GM18907 (cell line): ENCODE data around the gene EEIG1.
A peak's percentile ranks its signal among the peaks of the same experiment; 100 is the strongest.
"Not testable (repeated sequence)": the region's sequence is repeated elsewhere in the genome, so short reads cannot be mapped to it uniquely, and the experiment has no call there.

ENCODE experiments used
- ATAC-seq: cut with Tn5 transposase; IDR thresholded peaks from one replicate; pipeline ENCODE4 v1.9.1; 2021; ENCODE audit warnings: mild to moderate bottlenecking, moderate library complexity; ENCODE audit not compliant: unreplicated experiment

The EEIG1 gene

DNA sequence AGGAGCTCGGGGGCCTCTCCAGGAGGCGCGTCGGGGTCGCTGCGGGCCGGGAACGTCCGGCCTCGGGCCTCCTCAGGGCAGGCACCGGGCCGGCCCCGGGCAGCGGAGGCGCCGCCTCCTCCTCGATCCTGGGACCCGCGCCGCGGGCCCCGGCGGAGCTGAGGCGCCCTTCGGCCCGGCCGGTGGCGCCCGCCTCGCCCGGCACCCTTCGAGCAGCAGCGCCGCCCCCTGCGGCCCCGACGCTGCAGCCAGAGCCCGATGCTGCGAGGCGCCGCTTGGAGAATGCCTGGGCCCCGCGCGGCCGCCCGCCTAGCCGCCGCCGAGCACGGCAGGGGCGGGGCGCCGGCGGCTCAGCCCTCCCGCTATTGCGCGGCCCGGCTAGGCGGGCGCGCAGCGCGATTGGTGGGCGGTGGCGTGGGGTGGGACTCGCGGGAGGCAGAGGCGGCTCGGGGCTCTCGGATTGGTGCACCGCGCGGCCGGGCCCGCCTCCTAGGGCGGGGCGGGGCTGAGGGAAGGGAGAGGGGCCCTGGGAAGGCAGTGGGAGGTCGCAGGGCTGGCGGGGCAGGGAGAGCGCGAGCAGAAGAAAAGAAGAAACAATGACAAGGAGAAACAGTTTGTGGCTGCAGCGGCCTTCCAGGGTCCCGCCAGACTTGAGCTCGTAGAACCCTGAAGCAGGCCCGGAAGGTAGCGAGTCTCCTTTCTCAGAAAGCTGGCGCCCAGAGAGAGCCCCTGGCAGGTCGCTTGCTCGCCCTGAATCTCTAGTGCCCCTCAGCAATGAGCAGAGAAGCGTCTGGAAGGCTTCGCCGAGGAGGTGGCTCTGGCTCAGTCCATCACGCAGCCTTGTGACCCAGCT lies at the start of gene EEIG1:
TSS of gene EEIG1 (minus strand) at position 284 of the 853 bp plus-strand sequence. CDS start 852 bp downstream, outside the sequence.
- ATAC-seq, result peak; percentile 77

DNA sequence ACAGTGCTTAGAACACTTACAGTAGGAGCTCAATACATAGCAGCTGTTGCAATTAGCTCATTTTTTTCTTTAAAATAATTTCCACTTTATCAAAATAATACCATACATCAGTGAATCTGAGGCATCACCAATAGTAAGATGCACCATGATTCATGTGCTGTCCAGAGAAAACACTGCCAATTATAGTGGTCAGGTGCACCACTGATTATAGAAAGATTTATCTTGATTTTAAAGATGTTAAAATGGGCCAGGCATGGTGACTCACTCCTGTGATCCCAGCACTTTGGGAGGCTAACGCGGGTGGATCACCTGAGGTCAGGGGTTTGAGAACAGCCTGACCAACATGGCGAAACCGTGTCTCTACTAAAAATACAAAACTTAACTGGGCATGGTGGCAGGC lies 46.9 kb upstream of the EEIG1 start:
- ATAC-seq, result no peak

DNA sequence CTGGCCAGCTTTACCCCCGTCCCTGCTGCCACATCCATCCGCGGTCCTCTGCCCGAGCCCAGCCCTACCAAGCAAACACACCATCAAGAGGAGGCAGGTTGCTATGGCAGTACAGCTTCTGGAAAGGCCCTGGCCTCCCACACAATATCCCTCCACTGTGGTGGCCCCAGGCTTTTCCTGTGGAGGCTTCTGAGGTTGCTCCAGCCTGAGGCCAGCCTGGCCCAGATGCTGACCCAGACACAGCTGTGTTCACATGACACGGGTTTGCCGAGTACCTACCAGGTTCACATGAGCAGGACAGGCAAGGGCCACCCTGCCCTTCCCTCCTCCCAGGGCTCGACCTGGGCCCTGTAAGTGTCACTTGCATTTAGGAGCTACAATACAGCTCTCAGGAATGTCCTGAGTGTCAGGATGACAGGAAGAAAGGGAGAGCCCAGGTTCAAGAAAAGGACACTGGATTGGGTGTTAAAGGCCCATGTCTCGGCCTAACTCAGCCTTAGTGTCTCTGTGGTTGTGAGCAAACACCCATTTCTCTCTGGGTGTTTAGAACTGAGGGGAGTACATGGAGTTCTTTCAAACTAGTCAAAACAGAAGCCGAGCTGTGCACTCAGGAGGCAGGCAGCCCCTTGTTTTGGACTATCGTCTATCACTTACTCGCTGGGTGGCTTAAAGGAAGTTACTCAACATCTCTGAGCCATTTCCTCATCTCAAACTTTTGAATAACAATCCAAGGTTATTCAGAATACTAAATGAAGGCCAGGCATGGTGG lies 46.2 kb upstream of the EEIG1 start:
- ATAC-seq, result no peak

DNA sequence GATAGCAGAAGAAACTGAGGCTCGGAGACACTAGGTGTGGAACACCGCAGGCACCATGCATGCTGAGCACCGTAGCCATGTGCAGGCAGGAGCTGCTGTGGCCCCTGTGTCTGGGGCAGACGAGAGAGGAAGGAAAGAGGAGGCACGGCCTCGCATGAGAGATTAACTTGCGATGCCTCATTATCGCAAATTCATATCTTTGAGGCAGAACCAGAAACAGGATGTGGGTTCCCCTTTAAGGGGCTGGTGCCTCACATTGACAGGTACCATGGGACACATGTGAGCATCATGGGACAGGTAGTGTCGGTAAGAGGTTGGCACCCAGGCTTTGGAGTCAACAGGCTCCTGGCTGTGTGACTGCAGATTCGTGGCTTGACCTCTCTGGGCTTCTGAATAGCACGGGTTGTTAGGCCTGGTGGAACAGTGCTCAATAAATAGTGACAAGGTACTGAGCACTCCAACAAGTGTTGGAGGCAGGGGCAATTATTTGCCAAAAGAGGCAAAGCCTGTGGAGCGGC lies 45.5 kb upstream of the EEIG1 start:
- peak; percentile 41 for ATAC-seq

DNA sequence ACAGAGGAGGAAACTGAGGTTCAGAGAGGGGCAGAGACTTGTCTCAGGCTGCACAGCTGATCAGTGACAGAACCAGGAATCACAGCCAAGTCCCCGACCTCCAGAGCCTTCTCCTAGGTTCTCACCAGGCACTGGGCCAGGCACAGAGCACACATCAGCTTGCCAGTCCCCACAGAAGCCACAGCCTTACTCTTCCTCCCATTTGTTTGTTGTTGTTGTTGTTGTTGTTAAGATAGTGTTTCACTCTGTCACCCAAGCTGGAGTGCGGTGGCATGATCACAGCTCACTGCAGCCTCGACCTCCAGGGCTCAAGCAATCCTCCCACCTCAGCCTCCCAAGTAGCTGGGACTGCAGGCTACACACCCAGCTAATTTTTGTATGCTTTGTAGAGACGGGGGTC lies 44.9 kb upstream of the EEIG1 start:
- ATAC-seq, result no peak

DNA sequence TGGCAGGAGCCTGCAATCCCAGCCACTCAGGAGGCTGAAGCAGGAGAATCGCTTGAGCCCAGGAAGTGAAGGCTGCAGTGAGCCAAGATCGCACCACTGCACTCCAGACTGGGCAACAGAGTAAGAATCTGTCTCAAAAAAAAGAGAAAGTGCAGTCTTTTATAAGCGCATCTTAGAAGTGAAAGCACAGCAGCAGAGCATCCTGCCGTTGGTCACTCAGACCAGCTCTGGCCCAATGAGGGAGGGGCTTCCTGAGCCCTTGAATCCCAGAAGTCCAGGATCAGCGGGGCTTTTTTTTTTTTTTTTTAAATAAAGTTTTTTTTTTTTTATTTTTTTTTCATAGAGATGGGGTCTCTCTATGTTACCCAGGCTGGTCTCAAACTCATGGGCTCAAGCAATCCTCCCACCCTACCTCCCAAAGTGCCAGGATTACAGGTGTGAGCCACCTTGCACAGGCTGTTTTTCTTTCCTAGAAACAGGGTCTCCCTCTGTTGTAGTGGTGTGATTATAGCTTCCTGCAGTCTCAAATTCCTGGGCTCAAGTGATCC lies 44.0 kb upstream of the EEIG1 start:
- no peak for ATAC-seq

DNA sequence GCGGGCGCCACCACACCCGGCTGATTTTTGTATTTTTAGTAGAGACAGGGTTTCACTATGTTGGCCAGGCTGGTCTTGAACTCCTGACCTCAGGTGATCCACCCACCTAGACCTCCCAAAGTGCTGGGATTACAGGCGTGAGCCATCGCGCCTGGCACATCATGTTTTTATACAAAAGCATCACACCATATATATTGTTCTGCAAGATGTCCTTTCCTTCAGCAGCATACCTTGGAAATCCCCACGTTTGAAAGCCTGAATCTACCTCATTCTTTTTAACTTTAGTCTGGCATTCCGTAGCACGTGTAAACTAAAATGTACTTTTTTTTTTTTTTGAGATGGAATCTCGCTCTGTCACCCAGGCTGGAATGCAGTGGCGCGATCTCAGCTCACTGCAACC lies 42.9 kb upstream of the EEIG1 start:
- ATAC-seq, result not testable (repeated sequence)

DNA sequence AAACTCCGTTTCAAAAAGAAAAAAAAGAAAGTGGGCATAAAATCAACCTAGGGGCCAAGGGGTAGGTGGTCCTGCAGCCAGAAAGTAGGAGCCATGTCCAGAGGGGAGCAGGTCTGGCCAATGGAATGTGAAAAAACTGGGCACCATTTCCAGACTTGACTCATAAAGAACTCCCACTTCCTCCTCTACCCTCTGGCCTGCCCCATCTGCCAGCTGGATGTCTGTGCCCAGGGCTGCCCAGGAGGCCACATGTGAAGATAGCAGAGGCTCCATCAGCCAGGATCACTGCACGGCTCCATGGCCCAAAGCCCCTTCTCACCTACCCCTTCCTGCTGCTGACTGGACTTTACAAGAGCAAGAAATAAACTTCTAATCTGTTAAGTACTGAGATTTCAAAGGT lies 42.1 kb upstream of the EEIG1 start:
- no peak for ATAC-seq

DNA sequence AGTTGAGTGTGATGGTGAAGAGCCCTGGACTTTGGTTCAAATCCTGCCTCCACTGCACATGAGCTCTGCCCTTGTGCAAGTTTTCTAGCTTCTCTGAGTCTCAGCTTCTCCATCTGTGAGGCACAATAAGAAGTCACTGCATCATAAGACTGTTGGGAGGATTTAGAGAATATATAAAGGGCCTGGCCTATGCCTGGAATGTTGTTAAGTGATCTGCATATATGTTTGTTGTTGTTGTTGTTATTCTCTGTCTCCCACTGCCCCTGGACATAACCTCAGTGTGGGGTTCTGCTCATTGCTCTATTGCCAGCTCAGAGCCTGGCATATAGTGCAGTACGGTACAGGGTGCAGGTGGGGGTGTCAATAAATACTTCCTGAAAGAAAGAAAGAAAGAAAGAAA lies 40.3 kb upstream of the EEIG1 start:
- ATAC-seq, result no peak

DNA sequence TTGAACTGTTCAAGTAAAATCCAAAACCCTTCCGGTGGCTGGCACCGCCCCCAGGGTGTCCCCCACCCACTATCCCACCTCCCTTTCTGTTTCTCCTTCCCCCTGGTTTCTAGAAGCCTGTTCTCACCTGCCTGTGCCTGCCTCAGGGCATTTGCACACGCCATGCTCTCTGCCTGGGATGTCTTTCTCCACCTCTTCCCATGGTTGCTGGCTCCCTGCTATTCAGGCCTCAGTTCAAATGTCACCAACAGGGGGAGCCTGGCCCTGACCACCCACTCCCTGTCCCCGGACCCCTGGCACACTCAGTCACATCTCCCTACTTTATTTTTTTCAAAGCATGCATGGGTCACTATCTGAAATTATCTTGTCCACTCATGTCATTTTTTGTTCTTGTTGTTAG lies 39.9 kb upstream of the EEIG1 start:
- ATAC-seq, result no peak

DNA sequence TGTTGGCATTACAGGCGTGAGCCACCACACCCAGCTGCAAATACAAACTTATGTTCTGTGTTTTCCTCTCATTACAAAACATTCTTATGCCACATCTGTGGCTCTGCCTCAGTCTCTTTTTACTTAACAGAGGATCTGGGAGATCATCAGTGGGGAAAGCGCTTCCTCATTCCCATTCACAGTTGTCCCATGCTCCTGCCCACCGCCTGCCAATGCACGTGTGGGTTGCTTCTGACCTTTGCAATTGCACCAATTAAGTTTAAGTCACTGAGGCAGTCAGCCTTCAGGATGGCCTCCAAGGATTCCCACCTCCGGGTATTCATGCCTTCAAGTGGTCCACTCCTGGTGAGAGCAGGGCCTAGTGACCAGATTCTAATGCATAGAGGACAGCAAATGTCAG lies 34.9 kb upstream of the EEIG1 start:
- no peak for ATAC-seq

DNA sequence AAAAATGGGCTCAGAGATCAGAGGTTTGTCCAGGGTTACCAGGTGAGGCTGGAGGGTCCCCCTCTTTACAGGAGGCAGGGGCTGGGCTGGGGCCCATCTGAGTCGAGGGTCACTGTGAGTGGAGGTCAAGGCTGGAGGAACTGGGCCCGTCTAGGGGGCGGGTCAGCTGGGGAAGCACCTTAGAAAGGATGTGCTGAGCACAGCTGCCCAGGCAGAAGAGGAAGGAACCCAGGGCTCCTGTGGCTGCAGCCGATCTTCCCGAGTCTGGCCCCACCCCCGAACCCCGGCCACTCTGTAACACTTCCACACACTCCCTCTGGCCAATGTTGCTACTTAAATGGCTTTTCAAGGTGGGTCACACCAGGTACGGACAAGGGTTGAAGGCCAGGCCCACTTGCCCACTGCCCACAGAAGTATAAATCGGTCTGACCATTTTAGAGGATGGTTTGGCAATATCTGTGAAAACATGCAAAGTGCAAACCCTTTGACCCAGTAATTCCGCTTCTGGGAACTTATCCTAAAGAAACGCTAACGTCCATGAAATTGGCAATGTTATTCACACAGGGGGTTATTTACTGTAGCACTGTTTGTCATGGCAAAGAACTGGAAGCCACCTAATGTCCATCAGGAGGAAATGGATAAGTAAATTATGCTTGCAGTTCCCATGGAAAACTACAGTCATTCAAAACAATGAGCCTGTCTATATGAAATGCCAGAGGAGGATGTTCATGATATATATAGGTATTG lies 30.5 kb upstream of the EEIG1 start:
- no peak for ATAC-seq

DNA sequence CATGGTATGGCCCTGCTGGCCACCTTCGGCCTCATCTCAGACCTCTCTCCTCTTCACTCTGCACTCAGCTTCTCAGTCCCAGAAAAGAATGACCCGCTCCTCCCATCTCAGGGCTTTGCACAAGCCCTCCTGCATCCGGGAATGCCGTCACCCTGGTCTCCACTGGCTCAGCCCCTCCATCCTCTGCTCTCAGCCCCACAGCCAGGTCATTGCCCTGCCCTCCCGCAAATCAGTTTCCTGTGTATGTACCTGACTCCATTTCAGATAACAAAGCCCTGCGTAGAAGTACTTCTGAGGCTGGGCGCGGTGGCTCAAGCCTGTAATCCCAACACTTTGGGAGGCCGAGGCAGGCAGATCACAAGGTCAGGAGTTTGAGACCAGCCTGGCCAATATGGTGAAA lies 28.9 kb upstream of the EEIG1 start:
- ATAC-seq, result no peak

DNA sequence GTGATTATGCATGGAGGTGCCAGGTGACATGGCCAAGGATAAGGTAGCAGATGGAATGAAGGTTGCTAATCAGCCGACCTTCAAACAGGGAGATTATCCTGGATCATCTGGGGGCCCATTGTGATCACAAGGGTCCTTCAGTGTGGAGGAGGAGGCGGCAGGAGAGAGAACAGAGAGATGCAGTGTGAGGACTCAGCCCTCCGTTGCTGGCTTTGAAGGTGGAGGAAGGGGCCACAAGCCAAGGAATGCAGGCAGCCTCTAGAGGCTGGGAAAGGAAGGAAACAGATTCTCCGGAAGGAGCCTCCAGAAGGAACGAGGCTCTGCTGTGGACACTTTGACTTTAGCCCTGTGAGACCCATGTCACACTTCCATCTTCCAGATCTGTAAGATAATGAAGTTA lies 27.4 kb upstream of the EEIG1 start:
- no peak for ATAC-seq

DNA sequence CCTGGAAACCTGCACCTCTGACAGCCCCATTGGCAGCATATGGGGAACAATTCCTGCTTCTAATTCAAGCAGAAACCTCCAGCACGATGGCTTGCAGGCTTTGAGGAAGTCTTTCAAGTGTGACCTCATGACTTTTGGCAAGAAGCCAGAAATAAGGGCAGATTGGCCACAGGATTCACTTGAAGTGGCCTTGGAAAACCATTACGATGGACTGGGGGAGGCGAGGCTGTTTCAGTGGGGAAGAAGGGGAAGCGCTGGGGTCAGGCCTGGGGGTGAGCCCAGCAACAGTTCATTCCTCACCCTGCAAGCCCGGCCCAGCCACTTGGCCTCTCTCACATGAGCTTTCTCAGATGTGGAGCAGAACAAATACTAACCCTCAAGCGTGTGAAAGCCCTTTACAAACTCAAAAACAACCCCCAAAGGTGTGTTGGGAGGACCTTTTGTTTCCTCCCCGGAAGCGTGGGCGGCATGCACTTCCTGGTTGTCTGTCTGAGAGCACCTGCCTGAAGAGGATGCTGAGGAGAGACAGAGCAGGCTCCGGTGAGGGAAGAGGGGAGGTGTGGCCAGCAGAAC lies 26.9 kb upstream of the EEIG1 start:
- ATAC-seq, result peak; percentile 47

DNA sequence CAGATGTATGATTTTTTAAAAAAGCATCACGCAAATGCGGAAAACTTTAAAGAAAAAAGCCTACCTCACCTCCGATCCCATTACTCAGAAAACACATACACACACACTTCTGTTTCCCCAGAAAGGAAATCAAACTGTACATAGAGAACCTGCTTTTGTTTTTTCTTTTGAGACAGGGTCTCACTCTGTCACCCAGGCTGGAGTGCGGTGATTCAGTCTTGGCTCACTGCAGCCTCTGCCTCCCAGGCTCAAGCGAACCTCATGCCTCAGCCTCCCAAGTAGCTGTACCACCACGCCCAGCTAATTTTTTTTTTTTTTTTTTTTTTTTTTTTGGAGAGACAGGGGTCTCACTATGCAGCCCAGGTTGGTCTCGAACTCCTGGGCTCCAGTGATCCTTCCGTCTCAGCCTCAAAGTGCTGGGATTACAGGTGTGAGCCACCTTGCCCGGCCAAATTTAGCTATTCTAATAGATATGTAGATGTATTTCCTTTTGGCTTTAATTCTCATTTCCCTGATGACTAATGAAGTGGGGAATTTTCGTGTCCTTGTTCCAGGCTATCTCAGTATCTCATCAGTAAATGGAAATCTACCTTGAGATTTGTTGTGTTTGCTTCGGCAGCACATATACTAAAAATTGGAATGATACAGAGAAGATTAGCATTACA lies 25.7 kb upstream of the EEIG1 start:
- ATAC-seq, result no peak

DNA sequence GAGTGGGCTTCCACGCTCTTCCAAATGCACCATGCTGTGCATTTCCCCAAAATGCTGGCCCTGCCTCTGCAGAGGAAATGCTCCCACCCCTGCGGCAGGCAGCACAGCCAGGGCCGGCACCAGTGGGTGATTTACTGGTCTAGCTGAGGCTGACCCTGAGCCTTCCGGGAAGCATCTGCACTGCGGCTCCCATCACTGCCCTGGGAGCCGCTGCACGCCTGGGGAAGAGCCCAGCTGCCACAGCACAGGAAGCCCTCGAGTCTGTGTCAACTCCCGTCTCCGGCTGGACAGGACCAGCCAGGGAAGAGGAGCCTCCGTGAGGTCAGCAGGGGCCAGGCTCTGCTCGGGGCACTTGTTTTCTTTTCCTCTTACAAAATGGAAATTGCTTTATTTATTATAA lies 25.1 kb upstream of the EEIG1 start:
- no peak for ATAC-seq

DNA sequence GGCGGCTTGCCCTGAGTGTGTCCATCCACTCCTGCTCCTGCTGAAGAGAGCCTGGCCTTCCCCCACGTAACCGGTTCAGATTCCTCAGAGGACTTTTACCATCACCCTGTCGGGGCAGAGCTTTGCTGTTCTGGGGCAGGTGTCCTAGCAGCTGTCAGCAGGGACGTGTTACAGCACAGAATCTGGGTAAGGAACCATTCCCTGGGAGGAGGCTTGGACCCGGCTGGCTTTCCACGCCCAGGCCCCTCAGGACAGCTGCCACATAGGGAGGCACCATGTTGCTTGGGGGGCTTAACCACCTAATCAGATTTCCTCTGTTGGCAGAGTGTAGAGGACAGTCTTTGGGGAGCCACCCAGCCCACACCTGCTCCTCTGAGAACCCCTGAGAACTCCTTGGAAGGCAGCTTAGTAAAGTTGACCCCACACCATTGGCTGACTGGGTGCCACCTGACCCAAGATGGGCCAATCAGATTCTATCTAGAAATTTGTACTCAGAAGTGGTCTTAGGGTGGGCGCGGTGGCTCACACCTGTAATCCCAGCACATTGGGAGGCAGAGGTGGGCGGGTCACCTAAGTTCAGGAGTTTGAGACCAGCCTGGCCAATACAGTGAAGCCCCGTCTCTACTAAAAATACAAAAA lies 23.3 kb upstream of the EEIG1 start:
- no peak for ATAC-seq

DNA sequence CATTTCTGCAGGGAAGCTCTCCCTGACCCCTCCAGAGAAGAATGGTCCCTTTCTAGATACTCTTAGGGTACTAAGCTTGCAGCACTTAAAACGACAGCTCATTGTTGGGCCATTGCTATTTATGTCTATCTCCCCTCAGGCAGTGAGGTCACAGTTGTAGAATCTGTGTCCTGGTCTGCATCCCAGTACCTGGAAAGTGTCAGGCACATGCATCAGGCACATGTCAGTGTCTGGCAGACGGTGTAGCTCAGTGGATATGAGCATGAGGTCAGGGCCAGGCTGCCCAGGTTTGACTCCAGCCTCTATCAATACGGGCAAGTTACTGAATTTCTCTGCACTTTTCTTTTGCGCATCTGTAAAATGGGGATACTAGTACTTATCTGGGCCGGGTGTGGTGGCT lies 22.2 kb upstream of the EEIG1 start:
- no peak for ATAC-seq
